ENCODE results near the gene CCNO. TPM values are rescaled to one million over a fixed set of nuclear protein-coding genes. Genes with fewer than 3 reads are reported as not detected.

Gene CCNO
- total RNA-seq, 1 donor from 2014 or later = 0.16 TPM

DNA sequence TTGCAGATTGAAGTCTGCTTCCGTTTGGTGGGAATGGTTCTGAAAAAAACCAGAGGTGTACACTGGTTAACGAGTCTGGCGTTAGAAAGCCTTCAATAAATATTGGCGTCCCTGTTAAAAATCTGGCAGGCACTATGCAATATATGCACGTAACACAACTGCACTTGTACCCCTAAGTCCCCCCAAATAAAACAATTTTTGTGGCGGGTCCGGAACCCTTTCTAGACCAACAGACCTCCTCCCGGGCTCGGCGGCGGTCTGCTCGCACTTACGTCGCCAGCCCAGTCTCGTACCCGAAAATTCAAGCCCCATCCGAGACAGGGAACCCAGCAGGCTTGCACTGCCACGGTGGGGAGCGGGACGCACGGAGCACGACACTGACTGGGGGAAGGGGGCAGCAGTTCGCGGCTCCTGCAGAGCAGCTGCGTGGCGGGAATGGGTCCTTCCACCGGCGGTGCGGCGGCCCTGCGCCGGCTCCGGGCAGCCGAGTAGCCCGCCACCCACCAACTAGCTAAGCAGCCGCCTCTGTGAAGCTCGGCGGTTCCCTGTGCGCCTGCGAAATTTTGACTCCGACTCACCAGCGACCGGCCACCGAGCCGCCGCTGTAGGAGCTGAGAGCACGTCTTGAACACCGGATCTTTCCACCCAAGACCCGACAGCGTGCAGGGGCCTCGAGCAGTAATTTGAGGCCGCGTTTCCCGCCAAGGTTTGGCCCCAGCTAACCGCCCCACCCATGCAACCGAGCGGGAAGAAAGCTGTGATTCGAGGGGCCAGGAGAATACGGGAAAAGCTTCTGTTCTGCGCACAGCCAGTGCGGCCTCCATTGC, 10.2 kb downstream of the CCNO start:
- DNase-seq = no peak

DNA sequence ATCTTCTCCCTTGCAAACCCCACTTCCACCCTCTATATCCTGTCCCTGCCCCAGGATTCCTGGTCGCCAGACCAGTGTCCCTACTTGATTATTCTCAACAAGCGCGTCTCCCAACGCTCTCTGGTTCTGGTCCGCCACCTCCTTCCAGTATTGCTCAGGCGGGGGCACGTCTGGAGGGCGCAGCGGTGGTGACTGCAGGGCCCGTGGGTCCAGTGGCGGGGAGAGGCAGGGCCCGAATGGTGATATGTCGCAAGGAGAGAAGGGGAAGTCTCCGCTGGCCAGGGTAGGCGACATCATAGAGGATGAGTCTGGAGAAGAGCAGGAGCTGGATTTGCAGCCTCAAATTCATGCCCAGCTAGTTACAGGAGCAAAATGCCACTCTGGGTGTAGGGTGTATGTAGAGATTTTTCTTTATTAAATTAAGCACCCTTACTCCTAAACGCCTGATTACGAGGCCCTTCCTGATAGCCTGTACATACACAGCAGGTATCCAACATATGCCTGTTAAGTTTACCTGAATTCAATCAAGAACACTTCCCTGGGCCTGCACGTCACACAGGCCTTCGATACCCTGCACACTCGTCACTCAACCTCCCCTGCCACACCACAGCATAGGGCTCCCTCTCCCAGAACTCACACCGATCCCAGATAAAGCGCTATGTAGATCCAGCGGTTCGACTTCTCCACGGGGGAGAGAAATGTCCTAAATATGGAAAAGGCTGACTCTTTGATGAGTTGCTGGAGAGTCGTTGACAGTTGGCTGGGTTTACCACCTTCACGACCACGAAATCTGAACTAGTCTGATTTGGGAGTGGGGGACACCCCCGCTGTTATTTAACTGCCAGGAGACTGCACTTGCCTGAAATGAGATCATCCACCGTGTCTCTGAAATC, 11.1 kb downstream of the CCNO start:
- DNase-seq = no peak

DNA sequence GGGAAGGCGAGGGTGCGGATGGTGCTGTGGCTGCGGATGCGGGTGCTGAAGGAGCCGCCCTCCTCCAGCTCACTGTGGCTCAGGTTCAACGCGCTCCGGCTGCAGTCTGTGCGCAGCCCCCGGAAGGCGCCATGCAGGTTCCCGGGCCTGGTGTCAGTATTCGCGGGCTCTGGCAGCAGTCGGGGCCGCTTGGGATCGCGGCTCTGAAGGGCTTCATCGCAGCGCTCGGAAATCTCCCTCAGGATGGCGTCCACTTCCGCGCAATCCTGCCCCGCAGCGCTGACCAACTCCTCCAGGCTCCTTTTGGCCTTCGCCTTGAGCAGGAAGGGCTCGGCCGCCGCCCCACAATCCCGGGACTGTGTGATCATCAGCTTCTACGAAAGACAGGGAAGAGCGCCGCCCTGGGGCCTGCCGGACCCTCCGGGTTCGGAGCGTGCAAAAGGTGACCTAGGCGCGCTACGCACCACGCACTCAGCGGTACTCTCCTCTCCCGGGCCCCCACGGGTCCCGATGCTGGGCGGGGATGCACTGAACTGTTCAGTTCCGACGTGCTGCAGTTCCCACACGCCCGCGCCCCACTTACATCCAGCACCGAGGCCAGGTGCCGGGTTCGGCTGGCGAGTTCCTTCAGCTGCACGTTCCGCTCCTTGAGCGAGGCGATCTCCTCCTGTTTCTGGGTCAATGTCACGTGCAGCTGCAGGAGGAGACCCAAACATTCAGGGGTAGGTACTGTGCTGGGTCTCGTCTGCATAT, 12.8 kb downstream of the CCNO start:
- no peak for DNase-seq

DNA sequence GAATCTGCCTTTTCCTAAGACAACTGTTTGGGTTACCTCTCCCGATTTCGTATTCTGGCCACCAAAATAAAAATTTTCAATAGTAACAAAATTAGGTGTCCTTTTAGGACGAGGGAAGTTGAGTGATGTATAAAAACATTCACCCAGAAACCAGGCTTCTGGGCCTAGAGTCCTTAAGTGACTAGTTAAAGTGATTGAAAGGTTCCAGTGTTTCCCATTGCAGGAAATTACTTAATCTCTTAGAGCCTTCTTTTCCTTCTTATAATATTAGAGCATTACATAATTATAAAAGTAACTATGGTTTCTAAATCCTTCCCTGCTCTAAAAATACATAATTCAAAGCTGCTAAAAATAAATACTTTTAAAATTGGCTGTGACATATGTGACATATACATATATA, 13.6 kb downstream of the CCNO start:
- no peak for DNase-seq

DNA sequence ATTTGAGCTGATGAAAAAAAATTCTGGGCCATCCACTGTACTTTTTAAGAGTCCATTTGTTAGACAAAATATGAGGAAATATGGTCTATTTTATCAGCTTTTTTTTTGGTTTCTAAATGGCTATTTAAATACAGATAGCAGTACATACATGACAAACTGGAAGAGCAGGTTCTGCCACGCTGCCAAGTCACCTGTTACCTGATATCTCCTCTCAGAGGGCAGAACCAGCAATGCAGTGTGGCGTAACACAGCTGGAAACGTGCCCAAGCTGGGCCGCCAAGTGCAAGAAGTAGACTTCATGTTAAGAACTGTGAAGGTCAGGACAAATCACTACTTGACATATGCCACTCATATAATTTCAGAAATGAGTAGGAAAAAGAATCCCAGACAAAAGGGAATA, 14.4 kb downstream of the CCNO start:
- DNase-seq = no peak

DNA sequence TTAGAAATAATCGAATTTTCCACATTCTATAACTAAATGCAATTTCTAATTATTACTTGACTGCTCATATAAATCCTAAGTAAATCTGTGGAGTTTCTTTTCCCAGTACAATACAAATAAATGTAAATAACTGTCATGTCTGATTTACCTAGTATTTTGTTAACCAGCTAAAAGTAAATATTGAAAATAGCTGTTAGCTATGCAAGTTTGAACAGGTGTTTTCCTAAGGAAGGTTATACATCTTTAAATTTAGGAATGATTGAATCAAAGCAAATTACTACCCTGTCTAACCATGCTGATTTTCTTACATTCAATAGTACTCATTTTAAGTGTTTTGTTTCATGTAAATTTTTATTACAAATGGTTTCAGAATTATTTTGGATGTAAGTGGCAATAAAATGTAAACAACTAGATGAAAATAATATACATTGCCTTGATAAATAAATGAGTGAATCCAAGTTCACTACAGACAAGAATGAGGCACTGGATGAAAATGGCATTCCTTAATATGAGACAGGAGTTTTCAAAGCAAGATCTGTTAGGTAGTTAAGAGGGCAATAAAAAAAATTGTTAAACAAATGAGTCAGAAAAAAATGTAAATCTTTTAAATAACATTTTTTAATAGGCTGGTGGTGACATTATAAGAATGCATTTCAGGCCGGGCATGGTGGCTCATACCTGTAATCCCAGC, 22.1 kb downstream of the CCNO start:
- DNase-seq = no peak

DNA sequence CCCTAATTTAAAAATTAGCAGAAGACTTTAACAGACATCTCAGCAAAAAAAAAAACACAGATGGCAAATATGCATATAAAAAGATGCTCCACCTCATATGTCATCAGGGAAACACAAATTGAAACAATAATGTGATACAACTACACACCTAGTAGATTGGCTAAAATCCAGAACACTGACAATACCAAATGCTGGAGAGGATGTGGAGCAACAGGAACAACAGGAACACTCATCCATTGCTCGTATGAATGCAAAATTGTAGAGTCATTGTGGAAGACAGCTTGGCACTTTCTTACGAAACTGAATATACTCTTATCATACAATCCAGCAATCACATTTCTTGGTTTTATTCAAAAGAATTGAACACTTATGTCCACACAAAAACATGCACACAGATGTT, 28.4 kb downstream of the CCNO start:
- no peak for DNase-seq

DNA sequence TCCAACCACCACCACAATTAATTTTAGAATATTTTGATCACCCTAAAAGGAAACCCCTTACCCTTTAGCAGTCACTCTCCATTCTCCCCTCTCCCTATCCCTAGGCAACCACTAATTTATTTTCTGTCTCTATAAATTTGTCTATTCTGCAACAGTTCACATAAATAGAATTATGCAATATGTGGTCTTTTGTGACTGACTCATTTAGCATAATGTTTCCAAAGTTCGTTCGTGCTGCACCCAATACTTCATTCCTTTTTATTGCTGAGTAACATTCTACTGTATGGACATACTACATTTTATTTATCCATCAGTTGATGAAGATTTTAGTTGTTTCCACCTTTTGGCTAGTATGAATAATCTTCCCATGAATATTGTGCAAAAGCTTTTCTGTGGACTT, 42.2 kb downstream of the CCNO start:
- no peak for DNase-seq

DNA sequence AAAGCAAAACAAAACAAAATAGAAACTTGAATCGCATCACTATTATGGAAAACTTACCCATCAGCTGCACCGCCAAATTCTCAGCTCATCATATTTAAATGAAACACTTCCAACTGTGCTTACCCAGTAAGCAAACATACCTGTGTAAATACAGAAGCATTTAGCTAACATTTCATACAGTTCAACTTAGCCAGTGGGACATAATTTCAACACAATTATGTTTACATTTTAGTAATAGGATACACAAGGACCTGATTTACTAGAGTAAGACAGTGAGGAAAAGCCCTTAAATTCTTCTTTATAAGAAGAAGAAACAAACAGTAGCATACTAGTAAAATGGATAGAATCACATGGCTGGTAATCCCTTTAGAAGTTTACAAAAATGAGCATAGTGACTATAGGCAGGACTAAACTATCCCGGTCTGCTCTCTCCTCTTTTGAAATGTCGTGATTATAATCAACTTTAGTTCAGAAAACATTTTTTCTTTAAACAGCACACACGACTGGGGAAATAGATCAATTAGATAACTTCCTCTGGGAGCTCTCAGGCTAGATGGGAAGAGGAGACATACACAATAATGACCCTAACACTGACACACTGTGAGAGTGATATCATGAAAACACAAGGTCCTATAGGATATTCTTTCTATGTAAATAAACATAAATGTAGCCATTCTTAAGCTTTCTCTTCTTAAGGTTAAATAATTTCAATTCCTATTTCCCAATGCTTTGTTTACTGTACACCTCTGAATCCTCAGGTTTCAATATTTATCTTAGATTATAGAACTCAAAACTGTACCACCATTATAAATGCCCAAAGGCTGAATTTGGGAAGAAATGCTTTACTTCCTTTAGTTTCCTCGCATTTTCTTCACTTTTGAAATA, 44.5 kb downstream of the CCNO start:
- DNase-seq = no peak

DNA sequence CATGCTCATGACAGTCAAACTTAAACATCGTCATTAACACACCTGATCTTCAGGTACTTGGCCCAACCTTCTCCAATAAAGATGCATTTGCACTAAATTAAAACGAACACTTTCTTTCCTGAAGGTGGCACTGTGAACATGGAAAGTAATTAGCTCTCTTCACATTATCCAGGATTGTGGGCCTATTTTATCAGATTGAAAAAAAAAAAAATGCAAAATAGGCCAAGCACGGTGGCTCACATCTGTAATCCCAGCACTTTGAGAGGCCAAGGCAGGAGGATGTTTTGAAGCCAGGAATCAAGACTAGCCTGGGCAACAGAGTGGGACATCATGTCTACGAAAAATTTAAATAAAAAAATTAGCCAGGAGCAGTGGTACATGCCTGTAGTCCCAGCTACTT, 46.0 kb downstream of the CCNO start:
- no peak for DNase-seq

Other genes with a start within 250 kb of the CCNO start
- 0.47 TPM for gene ESM1, start 248.0 kb downstream of the CCNO start, total RNA-seq
- gene GZMK, start 209.4 kb downstream of the CCNO start, total RNA-seq = not detected
- not detected for gene GZMA, start 131.0 kb downstream of the CCNO start, total RNA-seq
- 4.4 TPM for gene GPX8, start 73.4 kb downstream of the CCNO start, total RNA-seq
- 0.78 TPM for gene CDC20B, start 60.4 kb downstream of the CCNO start, total RNA-seq
- not detected for gene MCIDAS, start 6.3 kb downstream of the CCNO start, total RNA-seq
- gene DHX29, start 74.1 kb upstream of the CCNO start, total RNA-seq = 61.8 TPM
- gene MTREX, start 74.4 kb upstream of the CCNO start, total RNA-seq = 118 TPM

All from occipital lobe (tissue), 2 donors.